BE2C (cell line): ENCODE measurements around the gene SIL1.

ENCODE experiments used
- DNase-seq: peaks from one replicate; pipeline ENCODE4 v3.0.0-alpha.2; 2020
- H3K27me3 ChIP-seq: fragments of 250-450 bp; sonication (Bioruptor Pico); 2 replicates; pipeline ENCODE4 v1.5.1; 2020; ENCODE audit warnings: mild to moderate bottlenecking
- H3K36me3 ChIP-seq: fragments of 250-450 bp; sonication (Bioruptor Pico); 2 replicates; pipeline ENCODE4 v1.5.1; 2020; ENCODE audit warnings: mild to moderate bottlenecking
- H3K4me1 ChIP-seq: fragments of 250-450 bp; sonication (Bioruptor Pico); 2 replicates; pipeline ENCODE4 v1.5.1; 2020
- H3K4me3 ChIP-seq: 2 replicates; pipeline ENCODE4 v1.5.1; 2011; ENCODE audit warnings: low read depth, low read length
- H3K9me3 ChIP-seq: fragments of 250-450 bp; sonication (Bioruptor Pico); 2 replicates; pipeline ENCODE4 v1.5.1; 2020
- CTCF ChIP-seq: IDR thresholded peaks from 2 replicates; pipeline ENCODE4 v1.5.1; 2012; ENCODE audit warnings: mild to moderate bottlenecking, low read depth, low read length

SIL1 gene

GRCh38 chr5:139141446-139142204, 56.5 kb downstream of the SIL1 start:
- no peak for TF ChIP-seq CTCF
- Histone ChIP-seq H3K4me3 (no peak overlapping the region), H3K9me3 (no peaks in the 10 kb centered on the region)

GRCh38 chr5:139140591-139141071, 57.5 kb downstream of the SIL1 start:
- Histone ChIP-seq H3K36me3 (no peaks in the 10 kb centered on the region), H3K4me3 (no peak overlapping the region), H3K9me3 (no peaks in the 10 kb centered on the region), H3K27me3 (no peaks in the 10 kb centered on the region), H3K4me1 (no peaks in the 10 kb centered on the region)
- TF ChIP-seq CTCF = no peak
- no peak for DNase-seq

More at GRCh38 chr5:139141446-139142204, 56.5 kb downstream of the SIL1 start:
- Histone ChIP-seq H3K27me3 (no peaks in the 10 kb centered on the region), H3K36me3 (no peaks in the 10 kb centered on the region), H3K4me1 (no peaks in the 10 kb centered on the region)
- no peak for DNase-seq

GRCh38 chr5:139138809-139139208, 59.4 kb downstream of the SIL1 start:
- no peak for DNase-seq
- TF ChIP-seq CTCF = no peak

GRCh38 chr5:139138109-139138508, 60.1 kb downstream of the SIL1 start:
- no peak for TF ChIP-seq CTCF

More at GRCh38 chr5:139138809-139139208, 59.4 kb downstream of the SIL1 start:
- Histone ChIP-seq H3K36me3 (no peaks in the 10 kb centered on the region), H3K4me3 (no peak overlapping the region), H3K27me3 (no peaks in the 10 kb centered on the region), H3K9me3 (no peaks in the 10 kb centered on the region), H3K4me1 (no peaks in the 10 kb centered on the region)

GRCh38 chr5:139137697-139138096, 60.5 kb downstream of the SIL1 start:
- peak; percentile 64 for TF ChIP-seq CTCF
- Histone ChIP-seq H3K4me3 (no peak overlapping the region), H3K9me3 (no peaks in the 10 kb centered on the region), H3K4me1 (no peaks in the 10 kb centered on the region), H3K27me3 (no peaks in the 10 kb centered on the region), H3K36me3 (no peaks in the 10 kb centered on the region)
- DNase-seq = peak; percentile 45

More at GRCh38 chr5:139138109-139138508, 60.1 kb downstream of the SIL1 start:
- Histone ChIP-seq H3K9me3 (no peaks in the 10 kb centered on the region), H3K4me3 (no peak overlapping the region), H3K27me3 (no peaks in the 10 kb centered on the region), H3K4me1 (no peaks in the 10 kb centered on the region), H3K36me3 (no peaks in the 10 kb centered on the region)
- no peak for DNase-seq

GRCh38 chr5:139134906-139135305, 63.3 kb downstream of the SIL1 start:
- no peak overlapping the region for H3K4me3 ChIP-seq
- no peak for DNase-seq
- peaks cover 6% of the 10 kb centered on the region; the same call in 1 of the 2 replicates for H3K4me1 ChIP-seq
- H3K9me3 ChIP-seq = no peaks in the 10 kb centered on the region
- no peaks in the 10 kb centered on the region for H3K36me3 ChIP-seq
- TF ChIP-seq CTCF = no peak
- H3K27me3 ChIP-seq = no peaks in the 10 kb centered on the region
